GM12874 (cell line): ENCODE measurements around the gene RBM28.

Source experiments
- CTCF ChIP-seq: IDR thresholded peaks from 2 replicates; pipeline ENCODE4 v1.5.1; 2011; ENCODE audit warnings: low read depth, mild to moderate bottlenecking, control low read depth, low read length, moderate library complexity; ENCODE audit not compliant: insufficient read depth

The RBM28 gene

GRCh38 chr7:128343554-128344430 is at the start of gene RBM28:
RBM28 (minus strand) TSS chr7:128343908; CDS start chr7:128343793, 115 bp downstream.
- no peak for TF ChIP-seq CTCF

- TF ChIP-seq CTCF, result no peak
These were observed 49.0 kb upstream of the RBM28 start for GRCh38 chr7:128392446-128393327.

- no peak for TF ChIP-seq CTCF
These were observed 48.1 kb upstream of the RBM28 start for GRCh38 chr7:128391805-128392204.

- TF ChIP-seq CTCF, result no peak
These were observed 47.3 kb upstream of the RBM28 start for GRCh38 chr7:128390871-128391565.

GRCh38 chr7:128389618-128390329 is 46.1 kb upstream of the RBM28 start:
- TF ChIP-seq CTCF, result no peak

GRCh38 chr7:128389085-128389617 is 45.4 kb upstream of the RBM28 start:
- no peak for TF ChIP-seq CTCF
